ENCODE measurements around the gene BID.

The BID gene

GRCh38 chr22:17802822-17803221 is 28.6 kb upstream of the BID start:
- DNase-seq, result no peak

GRCh38 chr22:17802411-17802810 is 28.1 kb upstream of the BID start:
- no peak for DNase-seq

- peak; percentile 28 for DNase-seq
These were observed 23.7 kb upstream of the BID start for GRCh38 chr22:17797721-17798559.

GRCh38 chr22:17796695-17797094 is 22.4 kb upstream of the BID start:
- no peak for DNase-seq

- no peak for DNase-seq
These were observed 21.6 kb upstream of the BID start for GRCh38 chr22:17795661-17796548.

- no peak for DNase-seq
These were observed 20.7 kb upstream of the BID start for GRCh38 chr22:17794726-17795542.

GRCh38 chr22:17792854-17793434 is 18.7 kb upstream of the BID start:
- DNase-seq, result no peak

GRCh38 chr22:17792299-17792698 is 18.0 kb upstream of the BID start:
- DNase-seq, result no peak

- DNase-seq, result no peak
These were observed 16.9 kb upstream of the BID start for GRCh38 chr22:17791196-17791595.

- no peak for DNase-seq
These were observed 15.3 kb upstream of the BID start for GRCh38 chr22:17789379-17790200.

- no peak for DNase-seq
These were observed 14.5 kb upstream of the BID start for GRCh38 chr22:17788528-17789378.

GRCh38 chr22:17787716-17788330 is 13.6 kb upstream of the BID start:
- no peak for DNase-seq

- DNase-seq, result no peak
These were observed 13.0 kb upstream of the BID start for GRCh38 chr22:17787241-17787640.

- no peak for DNase-seq
These were observed 12.3 kb upstream of the BID start for GRCh38 chr22:17786435-17787161.

GRCh38 chr22:17785185-17786184 is 11.2 kb upstream of the BID start:
- DNase-seq, result peak; percentile 49

GRCh38 chr22:17784776-17785175 is 10.5 kb upstream of the BID start:
- no peak for DNase-seq

GRCh38 chr22:17783773-17784480 is 9.7 kb upstream of the BID start:
- DNase-seq, result no peak

- no peak for DNase-seq
These were observed 9.0 kb upstream of the BID start for GRCh38 chr22:17783312-17783711.

All from KG1 (cell line).